PC-9 (cell line): ENCODE results near the gene ARID4B. TPM values are rescaled to one million over a fixed set of nuclear protein-coding genes. Genes with fewer than 3 reads are reported as not detected.
"Not testable (repeated sequence)": the region's sequence is repeated elsewhere in the genome, so short reads cannot be mapped to it uniquely, and the experiment has no call there.

Experiments used
- BruUV-seq: library from RNA; stranded (reverse); fragments of 400-500 nt; replicated peaks from 2 replicates; lab custom pipeline; 2021; lab: Mats Ljungman, UMichigan
- CTCF ChIA-PET: fragments of 300-600 bp; sonication (Branson Sonifier 250); formaldehyde crosslinking; loops from one replicate; lab custom pipeline; 2022; ENCODE audit warnings: antibody characterized with exemption; lab: Charles Lee
- POLR2A ChIA-PET: fragments of 300-600 bp; sonication (Branson Sonifier 250); formaldehyde crosslinking; loops from one replicate; lab custom pipeline; 2022; ENCODE audit warnings: antibody characterized with exemption; ENCODE audit not compliant: unreplicated experiment; lab: Charles Lee
- DNase-seq, 2 experiments: peaks; one replicate each; pipeline versions ENCODE4 v3.0.0 to v3.0.0-alpha.2; 2015 to 2022; ENCODE audit warnings: mixed read lengths in 1 of 2
- H2AFZ ChIP-seq: fragments of 200-600 bp; sonication (generic); 2 replicates; pipeline ENCODE4 v1.8.1; 2017; ENCODE audit warnings: antibody characterized with exemption
- H3F3A ChIP-seq: fragments of 200-600 bp; sonication (generic); 2 replicates; pipeline ENCODE4 v1.8.1; 2017; ENCODE audit warnings: antibody characterized with exemption, mild to moderate bottlenecking, low read depth; ENCODE audit not compliant: insufficient read depth
- H3K27ac ChIP-seq: fragments of 200-600 bp; sonication (generic); 2 replicates; pipeline ENCODE4 v1.6.1; 2016; ENCODE audit warnings: mixed run types
- H3K27me3 ChIP-seq: fragments of 200-600 bp; sonication (generic); 2 replicates; pipeline ENCODE4 v1.6.1; 2016; ENCODE audit warnings: low read depth, mixed run types; ENCODE audit not compliant: insufficient read depth
- H3K36me3 ChIP-seq: fragments of 200-600 bp; sonication (generic); 2 replicates; pipeline ENCODE4 v1.6.1; 2016; ENCODE audit warnings: low read depth, mixed run types
- H3K4me1 ChIP-seq: fragments of 200-600 bp; sonication (generic); replicated peaks from 2 replicates; pipeline ENCODE4 v1.6.1; 2016; ENCODE audit warnings: mixed run types; ENCODE audit not compliant: insufficient read depth
- H3K4me2 ChIP-seq: fragments of 200-600 bp; sonication (generic); 2 replicates; pipeline ENCODE4 v1.6.1; 2017; ENCODE audit warnings: mixed run types
- H3K4me3 ChIP-seq: fragments of 200-600 bp; sonication (generic); 2 replicates; pipeline ENCODE4 v1.6.1; 2016; ENCODE audit warnings: mixed run types
- H3K79me2 ChIP-seq: fragments of 200-600 bp; sonication (generic); 2 replicates; pipeline ENCODE4 v1.6.1; 2017; ENCODE audit warnings: low read depth, mixed run types
- H3K9me2 ChIP-seq: fragments of 200-600 bp; sonication (generic); 2 replicates; pipeline ENCODE4 v1.8.1; 2017; ENCODE audit warnings: mild to moderate bottlenecking; ENCODE audit not compliant: insufficient read depth
- H3K9me3 ChIP-seq: fragments of 200-600 bp; sonication (generic); 2 replicates; pipeline ENCODE4 v1.8.1; 2016; ENCODE audit warnings: low read depth; ENCODE audit not compliant: insufficient read depth
- H4K20me1 ChIP-seq: fragments of 200-600 bp; sonication (generic); 2 replicates; pipeline ENCODE4 v1.8.1; 2017; ENCODE audit not compliant: insufficient read depth
- CTCF ChIP-seq: fragments of 200-600 bp; sonication (generic); conservative IDR thresholded peaks from 2 replicates; pipeline ENCODE4 v1.6.1; 2017; ENCODE audit warnings: mixed run types, antibody characterized with exemption, mild to moderate bottlenecking, moderate library complexity
- EZH2 ChIP-seq: fragments of 200-600 bp; sonication (generic); IDR thresholded peaks from 2 replicates; pipeline ENCODE4 v1.8.0; 2017; ENCODE audit warnings: antibody characterized with exemption, low read depth
- intact Hi-C: fragments of 100-400 bp; cut with micrococcal nuclease; formaldehyde crosslinking; loops from one replicate; pipeline ENCODE4 v1.10.0; 2022; ENCODE audit not compliant: unreplicated experiment
- total RNA-seq: library from RNA; stranded (reverse); gene quantifications from 2 replicates; pipeline ENCODE4 v1.2.3, GENCODE V29; 2021

ARID4B gene
- total RNA-seq, 1 experiment from 2014 or later, result 47.1 TPM

- POLR2A ChIA-PET, result no interaction called here
- CTCF ChIA-PET, result no interaction called here
- intact Hi-C loops, result no loop called here
- Histone ChIP-seq H3K9me2 (0 out of 2 replicates have a peak, but pooled peaks cover 4% of the 10 kb centered on the region), H3K36me3 (0 out of 2 replicates have a peak, but pooled peaks cover 6% of the 10 kb centered on the region), H3K4me1 (no peaks in the 10 kb centered on the region), H3K4me2 (no peak overlapping the region), H3K27ac (no peak overlapping the region), H3F3A (peaks cover 19% of the 10 kb centered on the region), H3K27me3 (no peaks in the 10 kb centered on the region), H3K4me3 (no peak overlapping the region), H4K20me1 (peaks cover 51% of the 10 kb centered on the region), H2AFZ (no peak overlapping the region), H3K9me3 (no peaks in the 10 kb centered on the region), H3K79me2 (peaks cover 81% of the 10 kb centered on the region)
- TF ChIP-seq EZH2 (no peak), CTCF (no peak)
- no TSS peak for BruUV-seq
- DNase-seq, result no peak
Measured at GRCh38 chr1:235261243-235261642, 66.7 kb downstream of the ARID4B start.

GRCh38 chr1:235259133-235259778 lies 68.7 kb downstream of the ARID4B start:
- BruUV-seq, result no TSS peak
- ChIA-PET CTCF (interaction anchor here (1.1 to 1.4 kb wide), 2 partner anchors 156 to 158 kb away, joined by 3 read pairs; no protein-coding TSS in a partner anchor), POLR2A (no interaction called here)
- H2AFZ ChIP-seq, result no peak overlapping the region
- TF ChIP-seq EZH2 (no peak), CTCF (no peak)
- no peak overlapping the region for H3K27ac ChIP-seq
- DNase-seq, result no peak
- H3K9me2 ChIP-seq, result 0 out of 2 replicates have a peak, but pooled peaks cover 4% of the 10 kb centered on the region
- no peak overlapping the region for H3K4me3 ChIP-seq
- intact Hi-C loops, result no loop called here
- no peaks in the 10 kb centered on the region for H3K9me3 ChIP-seq
- H3K27me3 ChIP-seq, result no peaks in the 10 kb centered on the region
- peaks cover 22% of the 10 kb centered on the region for H3F3A ChIP-seq
- H3K36me3 ChIP-seq, result 0 out of 2 replicates have a peak, but pooled peaks cover 6% of the 10 kb centered on the region
- no peak overlapping the region for H3K4me2 ChIP-seq
- H3K4me1 ChIP-seq, result no peaks in the 10 kb centered on the region
- H3K79me2 ChIP-seq, result peaks cover 61% of the 10 kb centered on the region
- peaks cover 35% of the 10 kb centered on the region for H4K20me1 ChIP-seq

- intact Hi-C loops, POLR2A ChIA-PET, H2AFZ ChIP-seq, DNase-seq, H3K27ac ChIP-seq, H3K9me3 ChIP-seq, H3K4me3 ChIP-seq, H3K9me2 ChIP-seq, H3K36me3 ChIP-seq, H3K27me3 ChIP-seq, H3K4me2 ChIP-seq, H3K4me1 ChIP-seq: not testable (repeated sequence)
- Histone ChIP-seq H4K20me1 (peaks cover 27% of the 10 kb centered on the region), H3F3A (peaks cover 28% of the 10 kb centered on the region), H3K79me2 (peaks cover 50% of the 10 kb centered on the region)
- CTCF ChIA-PET, result interaction anchor here (1.1 to 1.4 kb wide), 2 partner anchors 157 to 159 kb away, joined by 3 read pairs; no protein-coding TSS in a partner anchor
- TSS peak; percentile 9 for BruUV-seq
Measured at GRCh38 chr1:235258068-235258467, 69.9 kb downstream of the ARID4B start.
